ENCODE data around the gene SLC6A11. TPM values are rescaled to one million over a fixed set of nuclear protein-coding genes. Genes with fewer than 3 reads are reported as not detected.

SLC6A11 gene
- total RNA-seq, 6 experiments from 2014 or later, result 0.05 TPM; not detected in 5

DNA sequence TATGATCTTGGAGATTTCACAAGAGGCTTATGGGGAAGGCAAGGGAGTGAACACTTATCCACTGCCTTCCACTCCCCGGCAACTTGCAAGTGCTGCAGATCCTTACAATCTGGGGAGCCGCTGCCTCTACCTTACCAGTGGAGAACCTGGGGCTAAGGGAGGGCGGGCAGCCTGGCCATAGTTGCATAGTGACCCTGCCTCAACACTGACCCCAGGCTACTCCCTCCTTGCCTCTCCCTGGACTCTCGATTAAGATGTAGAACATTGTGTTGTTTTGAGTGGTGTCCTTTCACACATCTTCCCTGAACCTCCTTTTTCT is 30.6 kb downstream of the SLC6A11 start:
- TF ChIP-seq, protein P1, sequence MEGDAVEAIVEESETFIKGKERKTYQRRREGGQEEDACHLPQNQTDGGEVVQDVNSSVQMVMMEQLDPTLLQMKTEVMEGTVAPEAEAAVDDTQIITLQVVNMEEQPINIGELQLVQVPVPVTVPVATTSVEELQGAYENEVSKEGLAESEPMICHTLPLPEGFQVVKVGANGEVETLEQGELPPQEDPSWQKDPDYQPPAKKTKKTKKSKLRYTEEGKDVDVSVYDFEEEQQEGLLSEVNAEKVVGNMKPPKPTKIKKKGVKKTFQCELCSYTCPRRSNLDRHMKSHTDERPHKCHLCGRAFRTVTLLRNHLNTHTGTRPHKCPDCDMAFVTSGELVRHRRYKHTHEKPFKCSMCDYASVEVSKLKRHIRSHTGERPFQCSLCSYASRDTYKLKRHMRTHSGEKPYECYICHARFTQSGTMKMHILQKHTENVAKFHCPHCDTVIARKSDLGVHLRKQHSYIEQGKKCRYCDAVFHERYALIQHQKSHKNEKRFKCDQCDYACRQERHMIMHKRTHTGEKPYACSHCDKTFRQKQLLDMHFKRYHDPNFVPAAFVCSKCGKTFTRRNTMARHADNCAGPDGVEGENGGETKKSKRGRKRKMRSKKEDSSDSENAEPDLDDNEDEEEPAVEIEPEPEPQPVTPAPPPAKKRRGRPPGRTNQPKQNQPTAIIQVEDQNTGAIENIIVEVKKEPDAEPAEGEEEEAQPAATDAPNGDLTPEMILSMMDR (IDR thresholded peaks at IDR 0.05), result no peak
- peaks cover 27% of the 10 kb centered on the region for H3K27me3 Mint-ChIP-seq (ENCODE audit: insufficient read depth)
- H3K9me3 Mint-ChIP-seq, result no peaks in the 10 kb centered on the region
- no peak overlapping the region for H3K4me3 Mint-ChIP-seq
- H3K36me3 Mint-ChIP-seq (ENCODE audit: low read depth), result no peaks in the 10 kb centered on the region
- DNase-seq, result no peak
- no peaks in the 10 kb centered on the region for H3K4me1 Mint-ChIP-seq (ENCODE audit: low read depth)
- H3K27ac Mint-ChIP-seq, result no peak overlapping the region

DNA sequence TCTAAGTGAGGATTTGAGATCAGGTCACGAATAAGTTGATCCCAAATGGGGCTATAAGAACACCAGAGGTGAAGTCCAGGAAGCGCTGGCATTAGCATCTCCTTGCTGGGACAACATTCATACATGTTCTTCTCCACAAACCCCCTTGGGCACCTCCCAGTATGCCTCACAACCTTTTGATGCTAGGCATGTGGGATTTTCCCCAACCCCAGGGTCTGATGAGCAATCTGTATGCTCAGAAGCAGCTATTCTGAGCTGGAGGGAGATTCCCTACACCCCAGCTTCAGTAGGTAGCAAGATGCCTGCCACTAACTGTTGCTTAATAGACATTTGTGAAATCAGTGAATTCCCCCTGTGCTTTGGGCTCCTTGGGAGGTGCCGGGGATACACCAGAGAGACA is 32.2 kb downstream of the SLC6A11 start:
- TF ChIP-seq, protein P1 (IDR thresholded peaks at IDR 0.05), result no peak
- no peaks in the 10 kb centered on the region for H3K9me3 Mint-ChIP-seq
- DNase-seq, result no peak
- no peak overlapping the region for H3K27ac Mint-ChIP-seq
- no peak overlapping the region for H3K4me3 Mint-ChIP-seq
- H3K36me3 Mint-ChIP-seq (ENCODE audit: low read depth), result no peaks in the 10 kb centered on the region
- peaks cover 33% of the 10 kb centered on the region for H3K27me3 Mint-ChIP-seq (ENCODE audit: insufficient read depth)
- H3K4me1 Mint-ChIP-seq (ENCODE audit: low read depth), result no peaks in the 10 kb centered on the region

- no peak overlapping the region for H3K27ac Mint-ChIP-seq
- TF ChIP-seq, protein P1 (IDR thresholded peaks at IDR 0.05), result no peak
- H3K36me3 Mint-ChIP-seq (ENCODE audit: low read depth), result no peaks in the 10 kb centered on the region
- H3K27me3 Mint-ChIP-seq (ENCODE audit: insufficient read depth), result peaks cover 34% of the 10 kb centered on the region
- no peaks in the 10 kb centered on the region for H3K9me3 Mint-ChIP-seq
- H3K4me3 Mint-ChIP-seq, result no peak overlapping the region
- no peak for DNase-seq
- no peaks in the 10 kb centered on the region for H3K4me1 Mint-ChIP-seq (ENCODE audit: low read depth)
Measured at GRCh38 chr3:10852066-10852808, 36.2 kb downstream of the SLC6A11 start.

DNA sequence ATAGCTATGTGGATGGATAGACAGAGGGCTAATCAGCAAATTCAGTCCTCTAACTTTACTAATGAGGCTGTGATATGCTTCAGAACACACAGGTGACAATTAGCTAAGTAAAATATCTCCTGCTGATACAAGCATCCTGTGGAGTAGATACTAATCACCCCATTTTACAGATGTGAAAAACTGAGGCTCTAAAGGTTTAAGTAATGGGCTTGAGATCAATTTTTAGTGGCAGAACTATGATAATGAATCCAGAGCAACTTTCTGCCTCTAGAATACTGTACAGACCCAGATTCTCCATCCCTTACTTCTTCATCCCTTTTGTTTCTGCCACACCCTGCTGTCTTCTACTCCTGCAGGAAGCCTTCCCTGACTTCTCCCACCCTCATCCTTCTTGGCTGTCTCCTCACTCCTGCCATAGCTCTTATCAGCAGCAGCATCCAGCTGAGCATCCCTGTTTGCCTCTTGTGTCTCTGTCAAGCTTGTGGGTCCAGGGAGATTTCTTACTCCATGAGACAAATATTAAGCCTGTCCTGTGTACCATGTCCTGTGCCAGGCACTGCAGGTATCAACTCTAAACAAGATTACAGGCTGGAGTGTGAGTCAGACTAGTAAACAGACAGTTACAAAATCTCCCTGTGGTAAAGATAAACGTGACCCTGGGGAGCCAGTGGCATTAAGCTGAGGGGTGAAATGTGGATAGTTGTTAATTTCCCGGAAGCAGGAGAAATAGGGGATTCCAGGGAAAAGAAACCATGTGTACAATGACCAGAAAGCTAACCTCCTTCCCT is 39.2 kb downstream of the SLC6A11 start:
- H3K4me3 Mint-ChIP-seq, result no peak overlapping the region
- no peak for DNase-seq
- no peak overlapping the region for H3K27ac Mint-ChIP-seq

DNA sequence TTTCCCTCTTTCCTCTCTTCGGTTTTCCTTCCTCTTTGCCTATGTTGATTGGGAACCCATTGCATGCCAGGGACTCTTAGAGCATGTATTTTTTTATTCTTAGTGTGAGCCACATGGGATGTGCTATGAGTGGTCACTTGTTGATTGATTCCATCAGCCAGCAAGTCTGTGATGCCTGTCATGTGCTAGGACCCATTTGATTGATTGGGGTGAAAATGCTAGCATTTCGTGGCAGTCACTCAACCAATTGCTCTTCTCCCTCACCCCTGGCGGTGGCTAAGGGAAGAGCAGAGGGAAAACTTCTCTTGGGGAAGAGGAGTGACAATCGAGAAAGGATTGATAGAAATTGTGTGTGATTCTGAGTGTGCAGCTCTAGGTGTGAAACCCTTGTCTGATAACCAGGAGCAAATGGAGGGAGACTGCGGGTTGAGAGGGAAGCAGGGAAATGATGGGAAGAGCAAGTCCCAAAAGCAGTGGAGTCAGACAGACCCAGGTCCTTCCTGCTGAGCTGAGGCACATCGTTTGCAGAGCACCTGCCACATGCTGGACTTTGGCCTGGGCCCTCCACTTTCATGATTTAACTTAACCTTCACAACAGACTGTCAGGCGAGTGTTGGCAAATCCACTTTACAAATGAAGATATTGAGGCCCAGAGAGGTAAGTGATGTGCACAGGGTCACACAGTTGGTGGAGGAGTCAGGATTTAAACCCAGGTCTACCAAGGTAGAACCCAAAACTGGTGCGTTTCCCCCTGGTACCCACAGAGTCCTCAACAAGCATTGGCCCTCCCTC is 40.0 kb downstream of the SLC6A11 start:
- TF ChIP-seq, protein P1 (IDR thresholded peaks at IDR 0.05), result peak; percentile 61
- Mint-ChIP-seq H3K27me3 (ENCODE audit: insufficient read depth) (peaks cover 32% of the 10 kb centered on the region), H3K27ac (no peak overlapping the region), H3K36me3 (ENCODE audit: low read depth) (no peaks in the 10 kb centered on the region), H3K9me3 (no peaks in the 10 kb centered on the region), H3K4me3 (no peak overlapping the region), H3K4me1 (ENCODE audit: low read depth) (no peaks in the 10 kb centered on the region)
- no peak for DNase-seq

More for the DNA sequence above, 39.2 kb downstream of the SLC6A11 start:
- no peaks in the 10 kb centered on the region for H3K4me1 Mint-ChIP-seq (ENCODE audit: low read depth)
- TF ChIP-seq, protein P1 (IDR thresholded peaks at IDR 0.05), result no peak
- peaks cover 33% of the 10 kb centered on the region for H3K27me3 Mint-ChIP-seq (ENCODE audit: insufficient read depth)
- no peaks in the 10 kb centered on the region for H3K9me3 Mint-ChIP-seq
- no peaks in the 10 kb centered on the region for H3K36me3 Mint-ChIP-seq (ENCODE audit: low read depth)
